ENCODE results near the gene ARHGAP19.
"Not testable (repeated sequence)": the region's sequence is repeated elsewhere in the genome, so short reads cannot be mapped to it uniquely, and the experiment has no call there.

The ARHGAP19 gene

GRCh38 chr10:97297556-97298222 lies 5.3 kb upstream of the ARHGAP19 start:
- no peaks in the 10 kb centered on the region for H3K9me3 ChIP-seq (ENCODE audit: low read length)
- no peaks in the 10 kb centered on the region for H3F3A ChIP-seq (ENCODE audit: insufficient read depth, low read length)
- no peak overlapping the region for H2AFZ ChIP-seq (ENCODE audit: low read length)
- no peak overlapping the region for H3K4me3 ChIP-seq (ENCODE audit: low read depth, low read length, poor library complexity, severe bottlenecking)
- no peak for TF ChIP-seq EZH2 (IDR thresholded peaks at IDR 0.05; ENCODE audit: borderline replicate concordance, low read length)
- no peak for TF ChIP-seq CTCF (IDR thresholded peaks at IDR 0.05; ENCODE audit: low read length)
- no peaks in the 10 kb centered on the region for H3K9me2 ChIP-seq (ENCODE audit: low read depth, low read length)
- no peak overlapping the region for H3K9ac ChIP-seq (ENCODE audit: low read length)
- no peaks in the 10 kb centered on the region for H3K79me2 ChIP-seq (ENCODE audit: insufficient read depth, low read length)
- no peaks in the 10 kb centered on the region for H4K20me1 ChIP-seq (ENCODE audit: insufficient read depth, low read length)
- no peaks in the 10 kb centered on the region for H3K36me3 ChIP-seq (ENCODE audit: insufficient read depth, low read length)
- H3K4me1 ChIP-seq (ENCODE audit: insufficient read depth, low read length, severe bottlenecking) = no peaks in the 10 kb centered on the region
- no peak overlapping the region for H3K4me2 ChIP-seq (ENCODE audit: low read length)
- H3K27ac ChIP-seq (ENCODE audit: low read depth, low read length, poor library complexity, severe bottlenecking) = no peak overlapping the region
- H3K27me3 ChIP-seq (ENCODE audit: insufficient read depth, low read length) = no peaks in the 10 kb centered on the region

GRCh38 chr10:97292862-97293198 lies 393 bp upstream of the ARHGAP19 start:
- Histone ChIP-seq H3K4me3 (ENCODE audit: low read depth, low read length, poor library complexity, severe bottlenecking) (peak overlapping the region; percentile 95), H3K4me2 (ENCODE audit: low read length) (peak overlapping the region; percentile 57), H3K9ac (ENCODE audit: low read length) (no peak overlapping the region)

GRCh38 chr10:97291357-97292096 lies 910 bp downstream of the ARHGAP19 start:
- H3K27ac ChIP-seq (ENCODE audit: low read depth, low read length, poor library complexity, severe bottlenecking) = peak overlapping the region; percentile 74
- TF ChIP-seq EZH2 (IDR thresholded peaks at IDR 0.05; ENCODE audit: borderline replicate concordance, low read length) = no peak
- no peak for TF ChIP-seq CTCF (IDR thresholded peaks at IDR 0.05; ENCODE audit: low read length)
- H3K79me2 ChIP-seq (ENCODE audit: insufficient read depth, low read length) = peaks cover 8% of the 10 kb centered on the region
- peak overlapping the region; percentile 97 for H3K4me2 ChIP-seq (ENCODE audit: low read length)
- H3K4me1 ChIP-seq (ENCODE audit: insufficient read depth, low read length, severe bottlenecking) = peaks cover 7% of the 10 kb centered on the region
- no peaks in the 10 kb centered on the region for H3F3A ChIP-seq (ENCODE audit: insufficient read depth, low read length)
- H3K9me3 ChIP-seq (ENCODE audit: low read length) = no peaks in the 10 kb centered on the region
- H2AFZ ChIP-seq (ENCODE audit: low read length) = no peak overlapping the region
- peak overlapping the region; percentile 95 for H3K9ac ChIP-seq (ENCODE audit: low read length)
- H3K36me3 ChIP-seq (ENCODE audit: insufficient read depth, low read length) = peaks cover 5% of the 10 kb centered on the region; the same call in 1 of the 2 replicates
- no peaks in the 10 kb centered on the region for H4K20me1 ChIP-seq (ENCODE audit: insufficient read depth, low read length)
- no peaks in the 10 kb centered on the region for H3K27me3 ChIP-seq (ENCODE audit: insufficient read depth, low read length)
- peak overlapping the region; percentile 95 for H3K4me3 ChIP-seq (ENCODE audit: low read depth, low read length, poor library complexity, severe bottlenecking)
- no peaks in the 10 kb centered on the region for H3K9me2 ChIP-seq (ENCODE audit: low read depth, low read length)

More at GRCh38 chr10:97292862-97293198, 393 bp upstream of the ARHGAP19 start:
- no peaks in the 10 kb centered on the region for H3K36me3 ChIP-seq (ENCODE audit: insufficient read depth, low read length)
- H3K27ac ChIP-seq (ENCODE audit: low read depth, low read length, poor library complexity, severe bottlenecking) = no peak overlapping the region
- H3K27me3 ChIP-seq (ENCODE audit: insufficient read depth, low read length) = no peaks in the 10 kb centered on the region
- no peak overlapping the region for H2AFZ ChIP-seq (ENCODE audit: low read length)
- no peaks in the 10 kb centered on the region for H3K9me3 ChIP-seq (ENCODE audit: low read length)
- no peaks in the 10 kb centered on the region for H3F3A ChIP-seq (ENCODE audit: insufficient read depth, low read length)
- H4K20me1 ChIP-seq (ENCODE audit: insufficient read depth, low read length) = no peaks in the 10 kb centered on the region
- TF ChIP-seq EZH2 (IDR thresholded peaks at IDR 0.05; ENCODE audit: borderline replicate concordance, low read length) = no peak
- TF ChIP-seq CTCF (IDR thresholded peaks at IDR 0.05; ENCODE audit: low read length) = no peak
- peaks cover 7% of the 10 kb centered on the region for H3K4me1 ChIP-seq (ENCODE audit: insufficient read depth, low read length, severe bottlenecking)
- H3K9me2 ChIP-seq (ENCODE audit: low read depth, low read length) = no peaks in the 10 kb centered on the region
- H3K79me2 ChIP-seq (ENCODE audit: insufficient read depth, low read length) = peaks cover 8% of the 10 kb centered on the region

- not testable (repeated sequence) for H3K36me3 ChIP-seq (ENCODE audit: insufficient read depth, low read length); H3F3A ChIP-seq (ENCODE audit: insufficient read depth, low read length); H4K20me1 ChIP-seq (ENCODE audit: insufficient read depth, low read length); H3K4me1 ChIP-seq (ENCODE audit: insufficient read depth, low read length, severe bottlenecking); H3K9me3 ChIP-seq (ENCODE audit: low read length); H3K27me3 ChIP-seq (ENCODE audit: insufficient read depth, low read length); H2AFZ ChIP-seq (ENCODE audit: low read length); H3K79me2 ChIP-seq (ENCODE audit: insufficient read depth, low read length); H3K9ac ChIP-seq (ENCODE audit: low read length); H3K9me2 ChIP-seq (ENCODE audit: low read depth, low read length); H3K27ac ChIP-seq (ENCODE audit: low read depth, low read length, poor library complexity, severe bottlenecking)
- Histone ChIP-seq H3K4me2 (ENCODE audit: low read length) (peak overlapping the region; percentile 97; the same call in 1 of the 2 replicates), H3K4me3 (ENCODE audit: low read depth, low read length, poor library complexity, severe bottlenecking) (peak overlapping the region; percentile 95)
Measured at GRCh38 chr10:97290576-97291356, 1.7 kb downstream of the ARHGAP19 start.

GRCh38 chr10:97290076-97290475 lies 2.4 kb downstream of the ARHGAP19 start:
- H3K27me3 ChIP-seq (ENCODE audit: insufficient read depth, low read length); H3F3A ChIP-seq (ENCODE audit: insufficient read depth, low read length); H3K9me3 ChIP-seq (ENCODE audit: low read length); H4K20me1 ChIP-seq (ENCODE audit: insufficient read depth, low read length); H2AFZ ChIP-seq (ENCODE audit: low read length); H3K4me1 ChIP-seq (ENCODE audit: insufficient read depth, low read length, severe bottlenecking); H3K36me3 ChIP-seq (ENCODE audit: insufficient read depth, low read length); H3K4me2 ChIP-seq (ENCODE audit: low read length); H3K4me3 ChIP-seq (ENCODE audit: low read depth, low read length, poor library complexity, severe bottlenecking); H3K79me2 ChIP-seq (ENCODE audit: insufficient read depth, low read length); H3K9ac ChIP-seq (ENCODE audit: low read length); H3K9me2 ChIP-seq (ENCODE audit: low read depth, low read length); H3K27ac ChIP-seq (ENCODE audit: low read depth, low read length, poor library complexity, severe bottlenecking): not testable (repeated sequence)
